Measurements from ENCODE around the gene LGALS4.
"Not testable (repeated sequence)": the region's sequence is repeated elsewhere in the genome, so short reads cannot be mapped to it uniquely, and the experiment has no call there.

Gene LGALS4

DNA sequence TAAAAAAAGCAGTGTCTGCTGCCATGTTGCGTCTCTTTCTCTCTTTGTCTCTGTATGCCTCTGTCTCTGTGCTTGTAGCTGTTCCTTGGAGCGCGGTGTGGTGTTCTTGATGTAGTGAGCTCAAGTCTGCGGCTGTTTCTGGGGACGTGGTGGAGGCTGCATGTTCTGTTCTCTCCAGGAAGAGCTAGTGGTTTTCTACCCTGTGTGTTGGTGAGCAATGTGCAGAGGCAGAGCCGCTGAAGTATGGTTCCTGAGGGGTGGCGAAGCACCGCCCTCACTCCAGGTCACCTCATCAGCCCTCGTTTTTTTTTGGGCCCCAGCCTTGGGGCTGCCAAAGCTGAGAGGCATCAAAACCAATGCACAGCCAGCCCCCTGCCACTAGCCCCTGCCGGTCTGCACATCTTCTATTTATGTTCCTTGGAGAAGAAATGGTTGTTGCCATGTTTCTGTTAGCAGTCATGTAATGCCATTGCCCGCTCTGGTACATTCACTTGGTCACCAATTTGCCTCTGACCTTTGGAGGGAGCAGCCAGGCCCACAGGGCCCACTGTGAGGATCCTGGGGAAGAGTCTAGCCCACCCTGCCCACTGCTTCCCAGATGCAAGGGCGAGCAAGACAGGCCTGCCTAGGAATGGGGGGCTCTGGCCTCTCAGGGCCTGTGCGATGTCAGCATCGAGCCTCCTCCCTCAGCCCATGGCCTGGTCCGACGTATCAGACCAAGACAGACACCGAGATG, 29.9 kb upstream of the LGALS4 start:
- DNase-seq (ENCODE audit: low spot score), result no peak

DNA sequence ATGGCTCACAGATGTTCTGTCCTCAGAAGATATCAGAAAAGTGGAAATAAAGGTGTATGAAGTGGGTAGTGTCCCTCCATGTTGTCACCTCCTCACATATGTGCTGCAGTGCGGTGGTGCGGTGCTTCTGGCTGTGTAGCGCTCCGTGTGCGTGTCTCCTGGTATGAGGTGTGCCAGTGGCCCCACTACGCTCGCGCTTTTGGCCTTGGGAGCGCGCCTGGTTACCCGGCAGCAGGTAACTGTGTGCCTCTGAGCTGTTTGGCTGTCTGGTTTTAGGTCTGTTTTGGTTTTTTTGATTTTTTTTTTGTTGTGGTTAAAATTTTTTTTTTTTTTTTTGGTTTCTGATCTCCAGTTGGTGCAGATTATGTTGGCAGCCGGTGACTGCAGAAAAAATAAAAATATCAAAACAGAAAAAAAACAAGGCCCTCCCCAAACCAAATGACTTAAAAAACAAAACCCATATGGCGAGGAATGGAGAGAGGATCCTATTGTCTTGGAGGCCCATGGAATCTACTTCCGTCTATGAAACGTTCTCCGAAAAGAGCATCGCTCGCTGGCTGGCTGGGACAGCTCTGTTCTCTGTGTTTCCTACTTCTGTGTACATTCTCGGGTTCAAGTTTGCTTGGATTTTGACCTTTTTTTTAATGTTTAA, 29.2 kb upstream of the LGALS4 start:
- DNase-seq (ENCODE audit: low spot score), result no peak

DNA sequence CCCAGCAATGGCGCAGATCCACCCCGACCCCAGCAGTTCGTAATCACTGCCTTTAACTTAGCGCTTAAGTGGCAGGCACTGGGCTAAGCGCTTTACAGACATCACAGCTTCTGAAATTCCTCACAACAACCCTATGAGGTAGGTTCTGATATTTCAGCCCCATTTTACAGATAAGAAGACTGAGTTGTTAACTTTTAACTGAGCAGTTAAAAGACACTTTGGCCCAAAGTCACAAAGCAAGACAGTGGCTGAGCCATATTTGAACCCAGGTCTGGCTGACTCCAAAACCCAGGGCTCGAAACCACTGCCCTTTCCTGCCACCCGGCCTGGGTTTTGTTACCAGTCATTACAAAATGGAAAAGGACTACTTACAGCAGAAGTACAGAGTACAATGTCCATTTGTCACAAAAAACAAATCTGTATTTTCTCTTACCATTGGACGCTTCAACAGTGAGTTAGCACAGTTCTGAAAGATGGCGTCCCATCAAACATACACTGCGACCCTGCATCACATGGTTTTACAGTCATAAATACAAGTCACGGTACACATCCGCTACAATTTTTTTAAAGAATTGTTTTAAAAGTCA, 28.5 kb upstream of the LGALS4 start:
- no peak for DNase-seq (ENCODE audit: low spot score)

DNA sequence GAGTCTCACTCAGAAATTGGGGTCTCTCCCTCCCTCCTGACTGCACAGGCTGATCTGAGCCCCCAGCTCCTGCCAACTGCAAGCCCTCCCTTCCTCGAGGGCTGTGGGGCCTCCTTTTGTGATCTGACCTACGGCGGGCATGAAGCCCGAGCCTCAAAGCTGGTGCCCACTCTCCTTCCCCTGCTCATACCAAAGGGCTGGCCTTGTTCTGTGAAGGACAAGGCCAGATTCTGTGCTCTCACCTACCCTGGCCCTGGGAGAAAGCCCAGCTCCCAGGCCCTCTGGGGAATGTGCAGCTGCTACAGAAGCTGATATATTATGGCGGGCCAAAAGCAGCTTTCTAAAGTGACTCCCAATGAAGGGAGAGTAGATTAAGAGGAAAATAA, 27.8 kb upstream of the LGALS4 start:
- no peak for DNase-seq (ENCODE audit: low spot score)

DNA sequence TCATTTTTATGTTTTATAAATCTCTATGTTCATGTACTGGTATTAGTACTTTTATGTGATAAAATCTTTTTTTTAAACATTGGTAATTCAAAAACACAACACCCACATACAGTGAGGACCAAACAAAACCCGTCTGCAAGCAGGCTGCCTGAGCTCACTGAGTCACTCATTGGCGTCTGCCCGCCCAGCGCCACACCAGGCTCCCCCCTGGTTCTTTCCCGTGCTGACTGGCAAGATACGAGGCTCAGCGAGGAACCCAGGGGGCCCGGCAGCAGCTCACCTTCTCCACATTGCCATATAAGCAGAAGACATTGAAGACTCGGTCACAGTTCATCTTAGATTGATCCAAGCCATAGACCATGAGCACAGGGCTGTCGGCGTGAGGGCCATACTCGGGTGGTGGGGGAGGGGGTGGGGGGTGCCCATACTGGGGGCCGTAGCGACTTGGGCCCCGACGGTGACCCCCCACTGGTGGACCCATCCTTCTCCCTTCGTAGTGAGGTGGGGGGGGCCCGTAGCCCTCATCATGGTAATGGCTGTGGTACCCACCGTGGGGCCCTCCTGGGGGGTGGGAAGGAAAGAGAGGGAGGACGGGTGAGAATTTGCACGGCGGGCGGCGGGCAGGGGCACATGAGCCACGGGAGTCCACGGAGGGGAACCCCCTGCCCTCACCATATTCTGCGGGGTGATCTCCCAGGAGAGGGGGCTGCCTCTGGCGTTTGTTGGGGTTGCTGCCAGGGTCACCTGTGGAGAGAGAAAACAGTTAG, 27.3 kb upstream of the LGALS4 start:
- DNase-seq (ENCODE audit: low spot score), result no peak

DNA sequence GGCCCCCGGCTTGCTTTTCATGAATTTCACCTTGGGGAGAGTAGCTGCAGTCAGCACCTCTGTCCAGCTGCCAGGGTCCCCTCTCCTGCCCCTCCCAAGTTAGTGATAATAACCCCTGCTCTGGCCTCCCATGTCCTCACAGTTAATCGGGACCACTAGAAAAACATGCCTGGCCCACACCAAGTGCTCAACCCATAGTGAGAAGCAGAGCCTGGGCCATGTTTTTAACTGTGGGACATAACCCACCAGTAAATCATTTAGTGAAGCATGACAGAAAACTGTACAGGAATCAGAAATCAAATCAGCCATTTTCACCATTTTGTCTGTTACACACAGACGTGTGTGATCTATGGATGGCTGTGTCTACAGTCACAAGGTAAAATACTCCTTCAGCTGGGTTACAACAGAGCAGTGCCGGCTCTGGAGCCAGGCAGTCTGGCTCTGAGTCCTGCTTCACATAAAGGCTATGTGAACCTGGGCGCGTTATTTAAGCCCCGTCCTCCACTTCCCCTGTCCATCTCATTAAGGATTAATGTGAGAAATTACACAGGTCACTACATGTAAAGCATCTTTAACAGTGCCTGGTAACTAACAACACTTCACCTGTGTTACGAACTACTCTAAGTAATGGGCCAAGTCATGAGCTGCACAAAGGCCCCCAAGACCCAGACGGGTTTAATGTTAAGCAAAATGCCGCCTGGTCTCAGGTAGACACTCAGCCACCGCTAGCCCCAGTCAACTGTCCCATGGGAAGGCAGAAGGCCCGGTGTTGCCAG, 26.4 kb upstream of the LGALS4 start:
- no peak for DNase-seq (ENCODE audit: low spot score)

DNA sequence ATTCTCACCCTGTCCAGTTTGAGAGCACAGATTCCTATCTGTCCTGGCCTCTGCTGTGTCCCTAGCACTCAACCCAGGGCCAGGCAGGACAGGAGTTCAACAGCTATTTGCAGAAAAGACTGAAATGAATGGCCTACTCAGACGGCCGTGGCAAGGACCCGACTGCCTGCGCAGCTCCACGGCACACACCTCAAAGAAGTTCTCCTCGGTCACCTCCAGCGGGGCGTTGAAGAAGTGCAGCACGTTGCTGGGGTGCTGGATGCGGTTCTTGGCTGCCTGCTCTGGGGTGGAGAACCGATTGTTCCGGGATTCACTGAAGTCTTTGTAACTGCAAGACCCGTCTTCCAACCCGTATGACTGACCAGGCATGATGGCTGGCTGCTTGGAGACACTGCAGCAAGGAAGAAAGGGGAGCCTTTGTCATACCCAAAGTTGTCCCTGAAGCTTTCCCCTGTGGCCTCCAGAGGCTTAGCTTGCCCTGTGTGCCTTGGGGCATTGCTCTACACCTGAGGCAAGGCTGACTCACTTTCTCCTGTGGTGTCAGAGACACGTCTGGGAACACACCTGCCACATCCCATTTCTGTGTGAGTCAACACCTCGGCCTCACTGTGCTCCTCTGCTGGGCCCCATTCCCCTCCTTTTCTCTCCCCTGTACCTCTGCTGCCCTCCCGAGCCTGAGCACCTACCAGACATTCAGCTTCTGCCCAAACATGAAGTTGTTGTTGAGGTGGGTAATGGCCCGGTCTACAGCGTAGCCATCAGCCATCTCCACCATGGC, 25.7 kb upstream of the LGALS4 start:
- no peak for DNase-seq (ENCODE audit: low spot score)

DNA sequence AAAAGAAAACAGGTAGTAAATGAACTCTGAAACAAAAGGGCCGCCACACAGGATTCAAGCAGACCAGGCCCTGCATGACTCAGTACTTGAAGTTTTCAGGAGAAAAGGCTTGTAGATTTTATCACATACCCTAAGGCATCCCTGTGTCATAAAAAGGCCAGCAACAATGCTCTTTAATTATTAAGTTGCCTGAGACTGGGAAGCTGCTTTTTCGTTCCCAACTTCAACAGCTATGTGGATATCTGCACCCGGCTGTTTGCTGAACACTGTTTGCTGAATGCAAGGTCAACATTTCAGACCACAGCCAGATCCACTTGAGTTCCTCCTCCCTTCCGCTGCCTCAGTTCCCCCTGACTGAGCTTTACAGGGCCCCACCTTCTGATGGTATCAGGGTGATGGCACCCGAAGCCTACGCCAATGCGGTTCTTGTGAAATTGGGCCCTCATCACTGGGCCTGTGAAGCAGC, 24.9 kb upstream of the LGALS4 start:
- no peak for DNase-seq (ENCODE audit: low spot score)

DNA sequence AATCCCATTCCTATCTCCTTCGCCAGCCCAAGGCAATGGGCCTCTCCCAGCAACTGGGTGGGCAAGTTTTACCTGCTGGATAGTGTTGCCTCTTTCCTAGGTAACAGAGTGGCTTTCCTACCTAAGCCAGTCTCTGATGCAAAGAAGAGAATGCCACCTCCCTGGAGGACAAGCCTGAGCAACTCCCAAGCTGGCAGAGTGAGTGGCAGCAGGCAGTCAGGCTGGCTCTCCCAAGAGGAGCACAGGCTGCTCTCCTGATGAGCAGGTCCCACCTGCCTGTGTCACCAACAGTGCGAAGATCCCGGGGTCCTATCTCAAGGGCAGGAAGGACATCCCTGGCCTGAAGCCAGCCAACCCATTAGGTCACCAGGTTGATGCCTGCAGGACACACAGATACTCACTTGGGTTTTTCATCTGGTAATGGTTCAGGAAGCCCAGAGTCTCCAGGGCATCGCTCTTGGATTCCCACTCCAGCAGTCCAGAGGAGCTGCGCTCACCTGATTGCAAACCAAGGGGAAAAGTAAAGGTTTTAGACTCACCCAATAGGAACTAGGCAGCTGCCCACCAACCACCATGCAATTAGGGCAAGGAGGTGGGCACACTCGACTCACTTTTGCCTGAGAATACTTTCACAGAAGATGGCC, 24.4 kb upstream of the LGALS4 start:
- DNase-seq (ENCODE audit: low spot score), result no peak

DNA sequence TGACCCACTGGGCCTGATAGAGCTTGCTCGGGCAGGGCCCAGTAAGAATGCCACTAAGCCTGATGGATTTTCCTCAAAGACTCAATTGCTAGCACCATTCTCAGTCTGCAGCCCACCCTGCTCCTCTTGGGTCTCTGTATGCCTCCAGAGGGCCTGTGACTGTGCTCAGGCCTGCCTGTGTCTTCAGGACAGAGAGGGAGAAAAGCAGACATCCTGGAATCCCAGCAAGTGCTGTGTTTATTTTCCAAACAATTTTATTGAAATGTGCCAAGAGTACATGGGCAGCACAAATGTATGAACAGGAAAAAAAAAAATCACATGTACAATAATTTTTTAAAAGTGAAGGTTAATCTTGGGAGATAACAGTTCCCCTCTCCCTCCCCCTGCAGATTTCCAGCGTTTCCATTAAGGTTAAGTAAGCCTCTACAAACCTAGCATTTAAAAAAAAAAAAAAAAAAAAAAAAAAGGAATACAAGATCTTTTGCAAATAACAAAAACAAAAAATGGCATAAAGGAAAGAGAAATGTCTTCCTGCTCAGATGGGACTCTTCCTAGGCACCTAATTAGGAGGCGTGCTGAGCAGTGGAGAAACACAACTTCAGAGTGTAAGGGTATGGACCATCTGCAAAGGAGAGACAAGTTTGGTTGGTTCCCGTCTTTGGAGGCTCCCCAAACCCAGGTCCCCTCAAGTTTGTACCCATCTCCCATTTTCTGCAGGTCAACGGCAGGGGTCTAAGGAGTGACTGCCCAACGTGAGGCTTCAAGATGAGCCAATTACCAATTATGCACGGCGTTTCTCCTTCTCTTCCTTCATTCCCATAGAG, 23.6 kb upstream of the LGALS4 start:
- DNase-seq (ENCODE audit: low spot score), result no peak

DNA sequence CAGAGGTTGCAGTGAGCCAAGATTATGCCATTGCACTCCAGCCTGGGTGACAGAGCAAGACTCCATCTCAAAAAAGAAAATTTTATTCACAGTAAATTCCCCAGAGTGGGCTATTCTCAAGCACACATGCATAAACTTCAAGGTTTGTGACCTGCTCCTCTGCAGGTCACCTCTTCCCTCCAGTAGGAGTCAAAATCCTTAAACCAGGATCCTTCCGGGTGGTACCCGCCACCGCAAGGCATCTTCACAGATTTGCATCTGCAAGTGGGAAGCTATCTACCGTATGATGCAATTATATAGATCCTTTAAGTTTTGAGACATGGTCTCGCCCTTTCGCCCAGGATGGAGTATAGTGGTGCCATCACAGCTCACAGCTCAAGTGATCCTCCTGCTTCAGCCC, 21.8 kb upstream of the LGALS4 start:
- DNase-seq (ENCODE audit: low spot score), result no peak

DNA sequence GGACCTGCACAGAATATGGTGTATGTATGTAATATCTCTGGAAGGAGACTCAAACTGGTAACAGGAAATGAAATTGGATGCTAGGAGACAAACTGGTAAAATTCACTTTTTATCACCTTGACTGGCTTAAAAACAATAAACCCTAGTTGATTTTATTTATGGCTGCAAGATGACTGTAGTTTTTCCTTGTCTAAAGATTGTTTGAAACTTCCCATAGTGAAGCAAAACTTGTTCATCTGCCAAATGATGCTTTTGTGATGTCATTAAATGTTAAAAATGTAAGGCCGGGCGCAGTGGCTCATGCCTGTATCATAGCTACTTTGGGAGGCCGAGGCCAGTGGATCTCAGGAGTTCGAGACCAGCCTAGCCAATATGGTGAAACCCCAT, 21.4 kb upstream of the LGALS4 start:
- no peak for DNase-seq (ENCODE audit: low spot score)

DNA sequence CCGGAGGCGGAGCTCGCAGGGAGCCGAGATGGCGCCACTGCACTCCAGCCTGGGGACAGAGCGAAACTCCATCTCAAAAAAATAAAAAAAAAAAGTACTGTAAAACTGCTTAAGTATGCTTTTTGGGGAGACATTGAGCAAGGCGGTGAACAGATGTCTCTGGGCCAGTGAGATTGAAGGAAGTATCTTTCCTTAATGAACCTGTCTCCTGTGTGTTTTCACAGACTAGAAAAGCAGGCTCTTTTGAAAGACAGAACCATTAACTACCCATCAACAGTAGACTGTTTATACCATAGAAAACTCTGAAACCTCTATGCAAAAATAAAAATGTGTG, 20.3 kb upstream of the LGALS4 start:
- no peak for DNase-seq (ENCODE audit: low spot score)

DNA sequence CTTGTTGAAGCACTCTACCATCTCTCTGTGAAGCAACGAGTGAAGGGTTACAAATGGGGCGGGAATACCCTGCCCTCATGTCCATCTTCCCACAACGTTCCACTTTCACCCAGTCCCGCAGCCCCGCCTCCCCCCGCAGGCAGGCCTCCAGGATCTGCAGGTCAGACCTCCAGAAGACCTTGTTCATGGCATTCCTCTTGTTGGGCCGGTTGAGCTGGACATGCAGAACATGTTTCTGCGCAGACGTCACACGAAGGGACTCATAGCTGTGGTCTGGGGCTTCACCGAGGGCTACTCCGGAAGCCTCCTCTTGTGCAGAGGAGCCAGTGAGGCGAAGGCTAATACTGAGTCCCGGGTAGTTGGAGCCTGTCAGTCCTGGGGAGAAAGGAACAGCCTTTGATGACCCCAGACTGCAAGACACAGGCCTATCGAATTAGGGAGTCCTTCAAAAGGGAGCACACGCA, 18.4 kb upstream of the LGALS4 start:
- no peak for DNase-seq (ENCODE audit: low spot score)

DNA sequence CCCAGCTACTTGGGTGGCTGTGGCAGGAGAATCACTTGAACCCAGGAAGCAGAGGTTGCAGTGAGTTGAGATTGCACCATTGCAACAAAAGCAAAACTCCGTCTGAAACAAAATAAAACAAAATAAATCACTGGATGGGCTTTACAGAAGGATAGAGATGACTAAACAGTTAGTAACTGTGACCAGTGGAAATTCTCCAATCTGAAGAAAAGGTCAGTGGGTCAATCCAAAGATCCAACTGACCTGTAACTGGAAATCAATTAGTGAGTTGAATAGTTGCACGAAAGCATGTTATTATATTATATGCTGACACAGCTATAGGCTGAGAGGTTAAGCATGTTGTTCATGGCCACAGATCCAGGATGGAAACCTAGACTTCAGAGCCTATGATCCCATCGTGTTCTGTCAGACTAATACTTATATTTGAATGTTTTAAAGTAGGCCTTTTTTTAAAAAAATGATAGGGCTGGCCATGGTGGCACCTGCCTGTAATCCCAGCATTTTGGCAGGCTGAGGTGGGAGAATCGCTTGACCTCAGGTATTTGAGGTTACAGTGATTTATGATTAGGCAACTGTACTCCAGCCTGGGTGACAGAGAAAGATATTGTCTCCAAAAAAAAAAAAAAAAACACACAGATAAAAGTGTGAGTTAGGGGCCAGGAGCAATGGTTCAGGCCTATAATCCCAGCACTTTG, 17.4 kb upstream of the LGALS4 start:
- DNase-seq (ENCODE audit: low spot score), result no peak

DNA sequence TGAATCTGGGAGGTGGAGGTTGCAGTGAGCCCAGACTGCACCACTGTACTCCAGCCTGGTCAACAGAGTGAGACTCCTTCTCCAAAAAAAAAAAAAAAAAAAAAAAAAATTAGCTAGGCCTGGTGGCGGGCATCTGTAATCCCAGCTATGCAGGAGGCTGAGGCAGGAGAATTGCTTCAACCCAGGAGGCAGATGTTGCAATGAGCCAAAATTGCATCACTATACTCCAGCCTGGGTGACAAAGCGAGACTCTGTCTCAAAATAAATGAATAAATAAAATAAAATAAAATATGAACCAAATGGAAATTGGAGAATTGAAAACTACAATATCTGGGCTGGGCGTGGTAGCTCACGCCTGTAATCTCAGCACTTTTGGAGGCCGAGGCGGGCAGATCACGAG, 16.5 kb upstream of the LGALS4 start:
- not testable (repeated sequence) for DNase-seq (ENCODE audit: low spot score)

DNA sequence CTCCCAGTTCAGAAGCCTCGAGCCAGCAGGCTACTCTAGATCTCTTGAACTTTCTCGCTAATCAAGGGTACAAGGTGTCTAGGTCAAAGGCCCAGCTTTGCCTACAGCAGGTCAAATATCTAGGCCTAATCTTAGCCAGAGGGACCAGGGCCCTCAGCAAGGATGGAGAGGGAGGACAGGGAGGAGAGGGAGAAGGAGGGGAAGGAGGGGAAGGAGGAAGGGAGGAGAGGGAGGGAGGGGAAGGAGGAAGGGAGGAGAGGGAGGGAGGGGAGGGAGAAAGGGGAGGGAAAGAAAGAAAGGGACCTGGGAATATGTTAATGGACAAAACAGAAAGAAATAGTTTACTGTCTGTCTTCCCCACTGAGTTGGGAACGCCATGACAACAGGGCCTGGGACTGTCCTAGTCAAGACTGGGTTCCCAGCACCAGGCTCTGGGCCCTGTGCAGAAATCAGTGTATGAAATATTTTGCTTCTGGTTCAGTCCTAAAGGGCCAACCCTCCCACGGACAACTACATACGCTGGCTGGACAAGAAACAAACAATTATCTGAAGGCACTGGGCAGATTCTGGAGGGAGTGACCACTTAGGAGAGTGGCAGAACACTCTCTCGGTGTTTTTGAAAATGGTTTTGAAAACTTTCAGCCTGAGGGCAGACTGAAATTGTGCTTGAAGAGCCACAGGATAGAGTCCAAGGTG, 14.3 kb upstream of the LGALS4 start:
- DNase-seq (ENCODE audit: low spot score), result no peak

DNA sequence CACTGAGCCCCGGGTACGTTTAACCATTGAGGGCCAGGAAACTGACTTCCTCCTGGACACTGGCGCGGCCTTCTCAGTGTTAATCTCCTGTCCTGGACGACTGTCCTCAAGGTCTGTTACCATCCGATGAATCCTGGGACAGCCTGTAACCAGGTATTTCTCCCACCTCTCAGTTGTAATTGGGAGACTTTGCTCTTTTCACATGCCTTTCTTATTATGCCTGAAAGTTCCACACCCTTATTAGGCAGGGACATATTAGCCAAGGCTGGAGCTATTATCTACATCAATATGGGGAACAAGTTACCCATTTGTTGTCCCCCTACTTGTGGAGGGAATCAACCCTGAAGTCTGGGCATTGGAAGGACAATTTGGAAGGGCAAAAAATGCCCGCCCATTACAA, 13.2 kb upstream of the LGALS4 start:
- DNase-seq (ENCODE audit: low spot score), result not testable (repeated sequence)

Data from COLO829 (cell line).